GM13977 (cell line): ENCODE measurements around the gene SRF.

Experiments
- DNase-seq: peaks from one replicate; pipeline ENCODE4 v3.0.0; 2012; ENCODE audit warnings: low spot score
- in situ Hi-C: fragments of 300-500 bp; cut with MboI; formaldehyde crosslinking; loops from one replicate; pipeline ENCODE4 v1.12.0; 2022; ENCODE audit warnings: low sequenced_read_pairs, low pct_unique_long_range_greater_than_20kb, mixed read lengths, inconsistent platforms; ENCODE audit not compliant: unreplicated experiment
- TF ChIP-seq, protein P1 (sequence below): IDR thresholded peaks from 2 replicates; pipeline ENCODE4 v1.5.1; 2012; ENCODE audit warnings: mild to moderate bottlenecking, control low read depth; ENCODE audit not compliant: insufficient read depth; ENCODE audit errors: extremely low read depth, missing control alignments

The SRF gene

DNA sequence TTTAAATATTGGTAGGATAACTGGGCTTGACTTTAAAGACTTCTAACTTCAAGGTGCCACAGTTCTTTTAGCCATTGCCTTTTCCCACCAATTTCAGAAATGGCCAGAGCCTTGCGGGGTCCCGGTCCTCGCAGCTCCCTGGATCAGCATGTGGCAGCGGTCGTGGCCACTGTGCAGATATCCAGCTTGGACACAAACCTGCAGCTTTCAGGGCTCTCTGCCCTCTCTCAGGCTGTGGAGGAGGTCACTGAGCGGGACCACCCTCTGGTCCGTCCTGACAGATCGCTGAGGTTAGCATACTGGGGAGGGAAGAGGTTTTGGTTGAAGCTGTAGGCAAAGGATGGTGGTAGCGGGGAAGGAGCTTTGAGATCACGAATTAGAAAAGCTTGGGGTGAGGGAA lies 17.4 kb downstream of the SRF start:
- DNase-seq = no peak
- TF ChIP-seq, protein P1, sequence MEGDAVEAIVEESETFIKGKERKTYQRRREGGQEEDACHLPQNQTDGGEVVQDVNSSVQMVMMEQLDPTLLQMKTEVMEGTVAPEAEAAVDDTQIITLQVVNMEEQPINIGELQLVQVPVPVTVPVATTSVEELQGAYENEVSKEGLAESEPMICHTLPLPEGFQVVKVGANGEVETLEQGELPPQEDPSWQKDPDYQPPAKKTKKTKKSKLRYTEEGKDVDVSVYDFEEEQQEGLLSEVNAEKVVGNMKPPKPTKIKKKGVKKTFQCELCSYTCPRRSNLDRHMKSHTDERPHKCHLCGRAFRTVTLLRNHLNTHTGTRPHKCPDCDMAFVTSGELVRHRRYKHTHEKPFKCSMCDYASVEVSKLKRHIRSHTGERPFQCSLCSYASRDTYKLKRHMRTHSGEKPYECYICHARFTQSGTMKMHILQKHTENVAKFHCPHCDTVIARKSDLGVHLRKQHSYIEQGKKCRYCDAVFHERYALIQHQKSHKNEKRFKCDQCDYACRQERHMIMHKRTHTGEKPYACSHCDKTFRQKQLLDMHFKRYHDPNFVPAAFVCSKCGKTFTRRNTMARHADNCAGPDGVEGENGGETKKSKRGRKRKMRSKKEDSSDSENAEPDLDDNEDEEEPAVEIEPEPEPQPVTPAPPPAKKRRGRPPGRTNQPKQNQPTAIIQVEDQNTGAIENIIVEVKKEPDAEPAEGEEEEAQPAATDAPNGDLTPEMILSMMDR = no peak
- in situ Hi-C loops = no loop called here

DNA sequence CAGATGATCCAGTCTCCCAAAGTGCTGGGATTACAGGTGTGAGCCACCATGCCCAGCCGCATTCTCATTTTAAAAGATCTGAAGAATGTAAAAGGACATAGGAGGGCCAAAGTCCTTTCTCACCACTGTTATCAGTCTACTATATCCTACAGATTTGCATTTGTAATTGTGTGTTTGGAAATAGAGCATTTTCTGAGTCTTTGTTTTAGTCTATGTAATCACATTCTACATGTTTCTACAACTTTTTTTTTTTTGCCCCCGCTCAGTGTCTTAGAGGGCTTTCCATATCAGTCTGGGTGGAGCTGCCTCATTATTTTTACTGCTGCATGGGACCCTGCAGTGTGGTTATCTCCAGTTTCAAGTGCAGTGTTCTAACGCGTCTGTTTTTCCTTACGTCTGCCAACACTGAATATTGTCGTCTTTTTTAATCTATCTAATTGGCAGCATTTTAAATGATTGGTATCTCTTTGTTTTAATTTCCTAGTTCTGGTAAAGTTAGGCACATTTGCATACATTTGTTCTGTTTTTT lies 18.8 kb downstream of the SRF start:
- no peak for DNase-seq
- TF ChIP-seq, protein P1 = no peak
- in situ Hi-C loops = no loop called here

DNA sequence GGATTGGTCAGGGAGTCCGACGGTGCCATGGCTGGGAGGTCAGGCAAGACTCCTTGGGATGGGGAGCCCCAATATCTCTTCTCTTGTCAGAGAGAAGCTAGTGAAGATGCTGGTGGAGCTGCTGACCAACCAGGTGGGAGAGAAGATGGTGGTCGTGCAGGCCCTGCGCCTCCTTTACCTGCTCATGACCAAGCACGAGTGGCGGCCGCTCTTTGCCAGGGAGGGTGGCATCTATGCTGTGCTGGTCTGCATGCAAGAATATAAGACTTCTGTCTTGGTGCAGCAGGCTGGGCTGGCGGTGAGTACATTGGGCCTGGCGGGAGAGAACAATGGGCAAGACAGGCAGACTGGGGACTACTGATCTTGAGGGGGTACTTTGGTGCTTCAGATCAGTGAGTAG lies 21.8 kb downstream of the SRF start:
- DNase-seq = no peak
- in situ Hi-C loops = no loop called here
- TF ChIP-seq, protein P1 = no peak

DNA sequence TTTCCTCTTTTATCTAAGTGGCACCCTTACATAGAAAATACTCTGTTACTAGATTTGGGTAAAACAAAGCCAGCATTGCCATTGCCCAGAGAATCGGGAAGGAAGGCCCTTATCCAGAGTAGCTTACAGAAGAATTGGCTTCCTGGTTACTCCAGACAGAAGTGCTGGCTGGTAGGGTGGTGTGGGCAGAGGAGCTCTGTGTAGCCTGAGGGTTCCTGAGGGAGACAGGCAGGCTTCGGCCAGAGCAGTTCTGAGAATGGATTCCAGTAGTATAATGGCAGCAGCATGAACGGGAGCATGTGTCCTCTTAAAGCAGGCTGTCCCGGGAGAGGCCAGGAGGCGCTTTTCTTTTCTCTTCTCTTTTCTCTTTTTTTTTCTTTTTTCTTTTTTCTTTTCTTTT lies 22.9 kb downstream of the SRF start:
- TF ChIP-seq, protein P1 = no peak
- no peak for DNase-seq
- in situ Hi-C loops = no loop called here

DNA sequence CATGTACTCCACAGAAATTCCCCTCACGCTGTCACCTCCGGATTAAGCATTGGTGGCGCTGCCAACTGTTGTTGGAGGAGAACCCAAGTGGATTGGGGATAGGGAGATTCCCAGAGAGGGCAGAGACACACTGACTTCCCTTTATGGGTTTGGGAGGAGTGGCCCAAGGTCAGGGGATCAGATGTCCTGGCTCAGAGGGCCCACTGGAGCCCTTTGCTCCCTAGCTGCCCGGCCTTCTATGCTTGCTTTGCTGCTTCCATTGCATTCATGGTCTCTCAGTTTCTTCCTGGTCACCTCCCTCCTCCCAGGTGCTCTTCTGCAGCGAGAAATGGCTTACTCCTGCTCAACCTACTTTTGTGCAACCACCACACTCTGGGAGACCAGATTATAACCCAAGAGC lies 25.3 kb downstream of the SRF start:
- in situ Hi-C loops = no loop called here
- TF ChIP-seq, protein P1 = no peak
- no peak for DNase-seq

DNA sequence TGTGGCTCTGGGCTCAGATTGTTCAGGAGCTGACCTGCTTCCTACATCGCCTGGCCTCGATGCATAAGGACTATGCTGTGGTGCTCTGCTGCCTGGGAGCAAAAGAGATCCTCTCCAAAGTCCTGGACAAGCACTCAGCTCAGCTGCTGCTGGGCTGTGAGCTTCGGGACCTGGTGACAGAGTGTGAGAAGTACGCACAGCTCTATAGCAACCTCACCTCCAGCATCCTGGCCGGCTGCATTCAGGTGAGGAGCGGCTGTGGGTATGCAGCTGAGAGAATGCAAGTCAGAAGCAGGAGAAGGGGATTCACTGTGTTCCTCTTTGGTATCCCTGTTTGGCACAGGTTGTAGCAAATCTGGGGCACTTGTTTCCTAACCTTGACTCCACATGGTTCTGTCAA lies 28.8 kb downstream of the SRF start:
- DNase-seq = no peak
- in situ Hi-C loops = no loop called here
- TF ChIP-seq, protein P1 = no peak

DNA sequence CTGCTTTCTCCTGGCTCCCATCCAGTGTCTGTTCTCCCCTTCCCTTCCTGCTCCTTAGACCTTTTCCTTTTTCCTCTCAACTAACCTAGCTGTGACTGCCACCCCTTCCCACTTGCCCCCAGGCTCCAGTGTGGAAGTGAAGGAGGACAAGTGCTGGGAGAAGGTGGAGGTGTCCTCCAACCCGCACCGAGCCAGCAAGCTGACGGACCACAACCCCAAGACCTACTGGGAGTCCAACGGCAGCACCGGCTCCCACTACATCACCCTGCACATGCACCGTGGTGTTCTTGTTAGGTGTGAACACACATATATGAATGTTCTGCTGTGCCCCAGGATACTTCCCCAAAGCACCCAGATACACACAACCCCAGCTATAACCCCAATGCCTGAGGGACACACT lies 29.5 kb downstream of the SRF start:
- in situ Hi-C loops = no loop called here
- DNase-seq = no peak
- TF ChIP-seq, protein P1 = no peak
